MM.1S (cell line): ENCODE results near the gene CD302.

Experiments
- DNase-seq: peaks from one replicate; pipeline ENCODE4 v3.0.0-alpha.2; 2015
- H2AFZ ChIP-seq: fragments of 300-600 bp; sonication (generic); 2 replicates; pipeline ENCODE4 v1.6.0; 2016; ENCODE audit warnings: antibody characterized with exemption, low read length
- H3F3A ChIP-seq: fragments of 300-600 bp; sonication (generic); 2 replicates; pipeline ENCODE4 v1.6.1; 2016; ENCODE audit warnings: mild to moderate bottlenecking, antibody characterized with exemption, low read length, moderate library complexity, mixed read lengths; ENCODE audit not compliant: insufficient read depth
- H3K27ac ChIP-seq: fragments of 300-600 bp; sonication (generic); 2 replicates; pipeline ENCODE4 v1.5.1; 2016; ENCODE audit warnings: mild to moderate bottlenecking, low read length
- H3K27me3 ChIP-seq: fragments of 300-600 bp; sonication (generic); replicated peaks from 2 replicates; pipeline ENCODE4 v1.6.0; 2016; ENCODE audit warnings: low read length; ENCODE audit not compliant: insufficient read depth
- H3K36me3 ChIP-seq: fragments of 300-600 bp; sonication (generic); replicated peaks from 2 replicates; pipeline ENCODE4 v1.6.1; 2016; ENCODE audit warnings: mild to moderate bottlenecking, low read length, mixed read lengths; ENCODE audit not compliant: insufficient read depth
- H3K4me1 ChIP-seq: fragments of 300-600 bp; sonication (generic); 2 replicates; pipeline ENCODE4 v1.6.1; 2016; ENCODE audit warnings: low read length, mixed read lengths
- H3K4me2 ChIP-seq: fragments of 300-600 bp; sonication (generic); 2 replicates; pipeline ENCODE4 v1.6.0; 2016; ENCODE audit warnings: low read depth, low read length
- H3K4me3 ChIP-seq: fragments of 300-600 bp; sonication (generic); 2 replicates; pipeline ENCODE4 v1.5.1; 2016; ENCODE audit warnings: low read length, mixed read lengths
- H3K79me2 ChIP-seq: fragments of 300-600 bp; sonication (generic); 2 replicates; pipeline ENCODE4 v1.6.1; 2016; ENCODE audit warnings: mixed run types, low read length, mixed read lengths
- H3K9ac ChIP-seq: fragments of 300-600 bp; sonication (generic); 2 replicates; pipeline ENCODE4 v1.6.1; 2016; ENCODE audit warnings: low read length, mixed read lengths
- H3K9me2 ChIP-seq: fragments of 300-600 bp; sonication (generic); replicated peaks from 2 replicates; pipeline ENCODE4 v1.6.1; 2016; ENCODE audit warnings: mild to moderate bottlenecking, low read length, mixed read lengths; ENCODE audit not compliant: insufficient read depth
- H3K9me3 ChIP-seq: fragments of 300-600 bp; sonication (generic); replicated peaks from 2 replicates; pipeline ENCODE4 v1.6.1; 2016; ENCODE audit warnings: mild to moderate bottlenecking, low read length, mixed read lengths; ENCODE audit not compliant: insufficient read depth
- H4K20me1 ChIP-seq: fragments of 300-600 bp; sonication (generic); 2 replicates; pipeline ENCODE4 v1.6.1; 2016; ENCODE audit warnings: mild to moderate bottlenecking, low read length, moderate library complexity, mixed read lengths; ENCODE audit not compliant: insufficient read depth
- EZH2 ChIP-seq: fragments of 300-600 bp; sonication (generic); optimal IDR thresholded peaks from 2 replicates; pipeline ENCODE3; 2017; ENCODE audit warnings: low read depth, mild to moderate bottlenecking, antibody characterized with exemption, low read length, mixed read lengths
- EZH2phosphoT487 ChIP-seq: fragments of 300-600 bp; sonication (generic); IDR thresholded peaks from 2 replicates; pipeline ENCODE4 v1.6.1; 2018; ENCODE audit warnings: antibody characterized with exemption, low read length
- TF ChIP-seq, protein P1 (sequence below): fragments of 300-600 bp; sonication (generic); IDR thresholded peaks from 2 replicates; pipeline ENCODE4 v1.5.1; 2016; ENCODE audit warnings: antibody characterized with exemption, low read length, mixed read lengths

The CD302 gene

DNA sequence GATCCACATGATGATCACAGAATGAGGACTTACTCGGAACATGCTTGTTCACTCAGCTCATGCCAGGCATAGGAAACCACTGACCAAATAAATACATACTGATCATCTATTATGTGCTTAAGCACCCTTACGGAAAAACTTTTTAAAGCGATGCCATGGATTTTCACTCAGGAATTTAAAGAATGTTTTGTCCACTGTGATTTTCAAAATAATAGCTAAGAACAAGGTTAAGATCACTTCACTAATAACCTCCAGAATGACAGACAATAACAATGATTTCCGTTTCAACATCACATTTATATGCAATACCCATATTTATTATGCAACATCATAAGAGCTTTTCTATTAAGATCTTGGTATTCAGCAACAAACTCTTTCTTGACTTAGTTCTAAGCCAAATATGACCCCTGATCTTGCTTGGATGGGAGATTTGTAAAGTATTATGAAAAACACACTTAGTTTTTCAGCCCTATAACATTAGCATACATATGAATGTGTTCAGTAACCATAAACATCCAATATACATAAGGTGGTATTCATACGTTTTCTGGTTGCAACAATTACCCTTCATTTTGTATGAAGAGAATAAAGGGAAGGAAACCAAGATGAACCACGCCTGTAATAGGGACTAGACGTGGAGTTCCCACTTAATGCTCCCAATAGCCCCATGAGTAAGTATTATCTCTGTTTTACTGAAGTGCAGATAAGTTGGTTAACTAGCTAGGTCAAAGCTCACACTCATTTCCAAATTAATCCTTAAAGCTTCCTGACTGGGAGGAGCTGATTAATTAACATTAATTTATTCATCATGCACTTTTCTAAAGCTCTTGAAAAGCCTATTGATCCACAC is 1.9 kb downstream of the CD302 start:
- TF ChIP-seq, protein P1, sequence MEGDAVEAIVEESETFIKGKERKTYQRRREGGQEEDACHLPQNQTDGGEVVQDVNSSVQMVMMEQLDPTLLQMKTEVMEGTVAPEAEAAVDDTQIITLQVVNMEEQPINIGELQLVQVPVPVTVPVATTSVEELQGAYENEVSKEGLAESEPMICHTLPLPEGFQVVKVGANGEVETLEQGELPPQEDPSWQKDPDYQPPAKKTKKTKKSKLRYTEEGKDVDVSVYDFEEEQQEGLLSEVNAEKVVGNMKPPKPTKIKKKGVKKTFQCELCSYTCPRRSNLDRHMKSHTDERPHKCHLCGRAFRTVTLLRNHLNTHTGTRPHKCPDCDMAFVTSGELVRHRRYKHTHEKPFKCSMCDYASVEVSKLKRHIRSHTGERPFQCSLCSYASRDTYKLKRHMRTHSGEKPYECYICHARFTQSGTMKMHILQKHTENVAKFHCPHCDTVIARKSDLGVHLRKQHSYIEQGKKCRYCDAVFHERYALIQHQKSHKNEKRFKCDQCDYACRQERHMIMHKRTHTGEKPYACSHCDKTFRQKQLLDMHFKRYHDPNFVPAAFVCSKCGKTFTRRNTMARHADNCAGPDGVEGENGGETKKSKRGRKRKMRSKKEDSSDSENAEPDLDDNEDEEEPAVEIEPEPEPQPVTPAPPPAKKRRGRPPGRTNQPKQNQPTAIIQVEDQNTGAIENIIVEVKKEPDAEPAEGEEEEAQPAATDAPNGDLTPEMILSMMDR: no peak
- TF ChIP-seq EZH2: no peak
- TF ChIP-seq EZH2phosphoT487: no peak
- Histone ChIP-seq H3K27me3 (no peaks in the 10 kb centered on the region), H3K27ac (no peak overlapping the region), H3K4me2 (no peak overlapping the region), H3K4me1 (no peaks in the 10 kb centered on the region), H3F3A (no peaks in the 10 kb centered on the region), H3K79me2 (no peaks in the 10 kb centered on the region), H3K36me3 (no peaks in the 10 kb centered on the region), H3K9ac (no peak overlapping the region), H4K20me1 (no peaks in the 10 kb centered on the region), H3K4me3 (no peak overlapping the region), H3K9me3 (no peaks in the 10 kb centered on the region), H3K9me2 (no peaks in the 10 kb centered on the region), H2AFZ (no peak overlapping the region)
- no peak for DNase-seq

DNA sequence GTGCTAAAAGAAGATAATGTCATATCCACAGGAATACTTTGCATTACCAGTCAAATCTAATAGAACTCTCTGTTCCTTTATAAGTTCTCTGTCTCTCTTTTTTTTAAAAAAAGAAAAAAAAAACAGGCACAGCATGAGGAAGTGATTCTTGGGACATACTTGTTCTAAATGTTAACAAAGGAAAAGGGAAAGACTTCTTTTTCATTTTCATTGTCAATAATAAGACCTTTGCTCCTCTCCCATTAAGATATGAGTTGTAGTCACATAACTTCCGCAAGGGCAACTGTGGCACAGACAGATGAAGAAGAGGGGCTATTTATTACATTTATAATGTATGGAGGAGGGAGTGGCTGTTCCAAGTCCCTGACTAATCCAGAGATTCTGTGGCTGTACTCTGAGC is 4.7 kb downstream of the CD302 start:
- Histone ChIP-seq H3K4me3 (no peak overlapping the region), H3K9me3 (no peaks in the 10 kb centered on the region), H3K36me3 (no peaks in the 10 kb centered on the region), H3K79me2 (no peaks in the 10 kb centered on the region), H3F3A (no peaks in the 10 kb centered on the region), H3K27me3 (no peaks in the 10 kb centered on the region), H3K4me2 (no peak overlapping the region), H3K9me2 (no peaks in the 10 kb centered on the region), H3K9ac (no peak overlapping the region), H4K20me1 (no peaks in the 10 kb centered on the region), H3K4me1 (no peaks in the 10 kb centered on the region), H3K27ac (no peak overlapping the region), H2AFZ (no peak overlapping the region)
- DNase-seq: no peak
- TF ChIP-seq, protein P1: no peak
- TF ChIP-seq EZH2phosphoT487 (no peak), EZH2 (no peak)

DNA sequence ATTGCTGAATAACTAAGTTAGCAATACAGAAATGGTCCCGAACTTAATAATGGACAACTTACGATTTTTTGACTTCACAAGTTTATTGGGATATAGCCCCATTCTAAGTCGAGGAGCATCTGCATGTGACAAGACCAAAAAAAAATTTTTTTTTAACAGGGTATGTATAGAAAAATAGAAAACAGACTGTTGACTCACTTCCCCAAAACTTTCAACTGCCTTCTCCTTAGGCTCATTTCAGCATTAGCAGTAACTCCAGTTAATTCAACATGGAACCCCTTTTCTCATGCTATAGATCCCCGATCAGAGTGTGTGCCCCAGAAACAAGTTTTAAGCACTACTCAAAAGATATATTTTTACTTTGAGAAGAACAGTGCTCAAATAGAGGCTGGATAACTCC is 5.4 kb downstream of the CD302 start:
- H3K9me2 ChIP-seq: no peaks in the 10 kb centered on the region
- no peak for TF ChIP-seq EZH2
- TF ChIP-seq, protein P1: no peak
- no peak for TF ChIP-seq EZH2phosphoT487
- DNase-seq: no peak
- H3K9ac ChIP-seq: no peak overlapping the region
- H3K9me3 ChIP-seq: no peaks in the 10 kb centered on the region
- H3K27me3 ChIP-seq: no peaks in the 10 kb centered on the region
- no peaks in the 10 kb centered on the region for H4K20me1 ChIP-seq
- H3K4me1 ChIP-seq: no peaks in the 10 kb centered on the region
- no peak overlapping the region for H2AFZ ChIP-seq
- no peak overlapping the region for H3K27ac ChIP-seq
- no peaks in the 10 kb centered on the region for H3K79me2 ChIP-seq
- no peak overlapping the region for H3K4me3 ChIP-seq
- H3K4me2 ChIP-seq: no peak overlapping the region
- H3F3A ChIP-seq: no peaks in the 10 kb centered on the region
- no peaks in the 10 kb centered on the region for H3K36me3 ChIP-seq
